Left ventricle myocardium inferior (tissue), 1 donor: ENCODE measurements around the gene ARHGEF33. TPM values are rescaled to one million over a fixed set of nuclear protein-coding genes. Genes with fewer than 3 reads are reported as not detected.

Experiments used
- DNase-seq: peaks from one replicate; pipeline ENCODE4 v3.0.0-alpha.2; 2020
- H3K27ac ChIP-seq: fragments of 200-600 bp; replicated peaks from 2 replicates; pipeline ENCODE4 v1.8.0; 2021
- H3K27me3 ChIP-seq: fragments of 200-600 bp; 2 replicates; pipeline ENCODE4 v1.8.0; 2021; ENCODE audit warnings: low read depth
- H3K36me3 ChIP-seq: fragments of 200-600 bp; 2 replicates; pipeline ENCODE4 v1.8.0; 2021
- H3K4me1 ChIP-seq: fragments of 200-600 bp; 2 replicates; pipeline ENCODE4 v1.8.0; 2021
- H3K4me3 ChIP-seq: fragments of 200-600 bp; 2 replicates; pipeline ENCODE4 v1.8.0; 2021; ENCODE audit warnings: mild to moderate bottlenecking, moderate library complexity
- H3K9me3 ChIP-seq: fragments of 200-600 bp; replicated peaks from 2 replicates; pipeline ENCODE4 v1.8.0; 2021
- intact Hi-C: fragments of 100-400 bp; cut with micrococcal nuclease; formaldehyde crosslinking; loops from one replicate; pipeline ENCODE4 v1.11.0; 2022
- total RNA-seq: library from RNA; stranded (reverse); fragmentation: NEBNext Ultra II Directional; extraction: Animal tissue kit (Norgen Biotek cat#: 25700); gene quantifications from one replicate; pipeline ENCODE4 v1.2.1, GENCODE V29; 2021
- TF ChIP-seq, protein P1 (sequence below): fragments of 200-600 bp; IDR thresholded peaks from 2 replicates; pipeline ENCODE4 v1.8.0; 2021; ENCODE audit warnings: antibody characterized with exemption, mild to moderate bottlenecking, borderline replicate concordance
- donor health status: DM: no; HTN: yes; CAD: no; lungs with severe emphysema.

The ARHGEF33 gene
- total RNA-seq, 1 donor from 2014 or later: 0.14 TPM

DNA sequence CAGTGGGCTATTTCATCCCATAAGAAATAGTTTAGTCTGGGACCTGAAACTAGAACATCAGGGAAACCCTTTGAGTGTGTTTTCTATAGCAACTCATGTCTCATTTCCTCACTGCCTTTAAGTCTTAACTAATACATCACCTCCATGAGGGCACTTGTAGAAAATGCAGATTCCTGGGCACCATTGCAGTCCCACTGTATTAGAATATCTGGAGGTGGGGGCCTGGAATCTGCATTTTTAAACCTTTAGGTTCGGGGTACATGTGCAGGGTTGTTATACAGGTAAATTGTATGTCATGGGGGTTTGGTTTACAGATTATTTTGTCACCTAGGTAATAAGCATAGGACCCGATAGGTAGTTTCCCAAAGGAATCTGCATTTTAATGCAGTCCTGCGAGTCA is 87.4 kb downstream of the ARHGEF33 start:
- Histone ChIP-seq H3K4me3 (no peak overlapping the region), H3K9me3 (no peaks in the 10 kb centered on the region), H3K4me1 (peaks cover 9% of the 10 kb centered on the region), H3K27me3 (no peaks in the 10 kb centered on the region), H3K27ac (no peak overlapping the region), H3K36me3 (no peaks in the 10 kb centered on the region)
- TF ChIP-seq, protein P1, sequence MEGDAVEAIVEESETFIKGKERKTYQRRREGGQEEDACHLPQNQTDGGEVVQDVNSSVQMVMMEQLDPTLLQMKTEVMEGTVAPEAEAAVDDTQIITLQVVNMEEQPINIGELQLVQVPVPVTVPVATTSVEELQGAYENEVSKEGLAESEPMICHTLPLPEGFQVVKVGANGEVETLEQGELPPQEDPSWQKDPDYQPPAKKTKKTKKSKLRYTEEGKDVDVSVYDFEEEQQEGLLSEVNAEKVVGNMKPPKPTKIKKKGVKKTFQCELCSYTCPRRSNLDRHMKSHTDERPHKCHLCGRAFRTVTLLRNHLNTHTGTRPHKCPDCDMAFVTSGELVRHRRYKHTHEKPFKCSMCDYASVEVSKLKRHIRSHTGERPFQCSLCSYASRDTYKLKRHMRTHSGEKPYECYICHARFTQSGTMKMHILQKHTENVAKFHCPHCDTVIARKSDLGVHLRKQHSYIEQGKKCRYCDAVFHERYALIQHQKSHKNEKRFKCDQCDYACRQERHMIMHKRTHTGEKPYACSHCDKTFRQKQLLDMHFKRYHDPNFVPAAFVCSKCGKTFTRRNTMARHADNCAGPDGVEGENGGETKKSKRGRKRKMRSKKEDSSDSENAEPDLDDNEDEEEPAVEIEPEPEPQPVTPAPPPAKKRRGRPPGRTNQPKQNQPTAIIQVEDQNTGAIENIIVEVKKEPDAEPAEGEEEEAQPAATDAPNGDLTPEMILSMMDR: no peak
- DNase-seq: no peak
- intact Hi-C loops: no loop called here

DNA sequence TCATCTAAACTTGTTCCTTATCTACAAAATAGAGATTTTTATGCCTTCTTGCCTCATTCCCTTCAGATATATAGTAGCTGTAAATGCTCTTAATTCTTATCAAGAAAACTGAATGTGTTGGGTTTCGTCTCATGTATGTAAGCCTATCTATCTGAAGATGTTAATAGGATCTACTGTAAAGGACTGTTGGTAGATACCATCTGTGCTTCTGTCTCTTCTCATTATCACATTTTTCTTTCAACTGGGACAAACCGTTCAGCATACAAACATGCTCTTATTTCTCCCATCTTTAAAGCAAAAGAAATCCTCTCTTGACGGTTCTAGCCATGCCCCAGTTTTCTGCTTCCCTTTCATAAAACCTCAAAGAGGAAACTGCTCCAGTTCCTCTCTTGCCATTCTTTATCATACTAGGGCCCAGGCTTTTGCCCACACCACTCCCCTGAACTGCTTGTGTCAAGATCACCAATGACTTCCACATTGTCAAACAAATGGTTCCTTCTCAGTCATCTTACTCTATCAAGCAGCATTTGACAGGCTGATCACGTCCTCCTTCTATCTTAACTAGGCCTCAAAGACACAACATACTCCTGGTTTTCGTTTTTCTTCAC is 88.7 kb downstream of the ARHGEF33 start:
- Histone ChIP-seq H3K27ac (no peak overlapping the region), H3K4me1 (peaks cover 5% of the 10 kb centered on the region), H3K36me3 (peaks cover 2% of the 10 kb centered on the region), H3K9me3 (no peaks in the 10 kb centered on the region), H3K4me3 (no peak overlapping the region), H3K27me3 (no peaks in the 10 kb centered on the region)
- TF ChIP-seq, protein P1: no peak
- DNase-seq: no peak
- intact Hi-C loops: no loop called here

DNA sequence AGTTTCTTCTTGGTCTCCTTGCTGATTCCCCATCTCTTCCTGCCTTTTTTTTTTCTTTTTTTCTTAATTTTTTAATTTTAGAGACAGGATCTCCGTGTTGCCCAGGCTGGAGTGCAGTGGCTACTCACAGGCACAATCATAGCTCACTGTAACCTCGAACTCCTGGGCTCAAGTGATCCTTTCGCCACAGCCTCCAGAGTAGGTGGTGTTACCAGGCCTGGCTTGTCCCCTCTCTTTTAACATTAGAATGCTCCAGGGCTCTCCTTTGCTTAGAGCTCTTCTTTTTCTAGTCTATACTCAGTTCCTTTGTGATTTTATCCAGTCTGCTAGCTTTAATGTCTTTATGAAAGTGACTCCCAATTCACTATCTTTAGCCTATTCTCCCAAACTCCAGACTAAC is 89.2 kb downstream of the ARHGEF33 start:
- intact Hi-C loops: no loop called here
- Histone ChIP-seq H3K36me3 (peaks cover 7% of the 10 kb centered on the region), H3K9me3 (no peaks in the 10 kb centered on the region), H3K4me3 (no peak overlapping the region), H3K27ac (no peak overlapping the region), H3K4me1 (peaks cover 5% of the 10 kb centered on the region), H3K27me3 (no peaks in the 10 kb centered on the region)
- DNase-seq: no peak
- TF ChIP-seq, protein P1: no peak

DNA sequence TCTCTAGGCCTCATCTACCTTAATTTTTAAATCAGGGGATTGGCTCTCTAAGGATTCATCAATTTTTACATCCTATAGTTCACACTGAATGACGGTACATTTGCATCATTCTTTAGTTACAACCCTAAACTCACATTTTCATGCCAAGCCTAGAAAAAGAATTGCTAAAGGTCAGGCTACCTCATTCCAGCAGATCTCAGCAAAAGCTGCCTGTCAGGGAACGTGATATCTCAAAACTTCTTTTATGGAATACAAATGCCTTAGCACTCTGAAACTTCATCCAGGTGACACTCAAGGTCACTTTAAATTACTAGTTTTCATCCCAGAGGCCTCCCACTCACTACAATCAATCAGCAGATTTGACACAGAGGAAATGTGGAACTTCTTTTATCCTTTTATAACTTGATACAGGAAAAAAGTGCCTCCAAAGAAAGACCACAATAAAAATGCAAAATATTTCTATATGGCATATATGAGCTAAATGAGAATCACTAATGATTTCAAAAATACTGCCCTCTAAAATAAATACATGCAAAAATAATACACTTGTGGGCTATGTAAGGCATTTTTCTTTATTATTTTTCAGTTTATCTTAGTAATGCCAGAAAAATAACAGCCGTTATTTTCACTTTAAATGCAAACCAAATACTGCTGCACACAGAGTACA is 91.5 kb downstream of the ARHGEF33 start:
- H3K4me3 ChIP-seq: no peak overlapping the region
- H3K9me3 ChIP-seq: no peaks in the 10 kb centered on the region
- H3K36me3 ChIP-seq: peaks cover 28% of the 10 kb centered on the region
- TF ChIP-seq, protein P1: no peak
- DNase-seq: no peak
- no peaks in the 10 kb centered on the region for H3K27me3 ChIP-seq
- intact Hi-C loops: no loop called here
- H3K4me1 ChIP-seq: no peaks in the 10 kb centered on the region
- no peak overlapping the region for H3K27ac ChIP-seq

DNA sequence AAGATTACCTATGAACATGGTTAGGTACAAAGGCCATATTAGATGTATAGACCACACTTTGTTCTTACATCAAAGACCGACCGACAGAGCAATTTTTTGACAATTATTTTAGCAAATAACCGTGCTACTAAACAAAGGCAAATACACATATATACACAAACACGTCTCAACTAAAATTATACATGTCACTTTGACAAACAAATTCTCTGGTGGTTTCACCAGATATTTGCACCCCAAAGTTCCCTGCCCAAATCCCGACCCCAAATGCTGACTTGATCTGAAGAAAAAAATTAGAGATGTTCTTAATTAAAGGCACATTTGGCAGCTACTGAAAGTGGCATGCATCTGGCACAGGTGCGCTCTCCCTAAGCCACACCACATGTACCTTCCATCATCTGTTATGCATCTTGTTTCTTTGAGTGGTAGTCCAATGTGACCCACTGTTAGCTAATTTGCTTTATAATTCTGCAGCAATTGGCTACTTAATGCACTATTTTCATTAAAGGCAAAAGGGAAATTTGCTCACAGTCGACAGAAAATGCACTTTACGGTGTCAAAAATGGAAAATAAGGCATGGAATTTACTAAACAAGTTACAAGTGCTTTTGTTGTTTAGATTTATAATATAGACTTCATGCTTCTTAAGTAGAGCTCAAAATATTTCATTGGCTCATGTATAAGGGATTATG is 92.1 kb downstream of the ARHGEF33 start:
- TF ChIP-seq, protein P1: no peak
- no peak overlapping the region for H3K27ac ChIP-seq
- no peaks in the 10 kb centered on the region for H3K4me1 ChIP-seq
- intact Hi-C loops: no loop called here
- H3K27me3 ChIP-seq: no peaks in the 10 kb centered on the region
- DNase-seq: no peak
- no peak overlapping the region for H3K4me3 ChIP-seq
- no peaks in the 10 kb centered on the region for H3K9me3 ChIP-seq
- H3K36me3 ChIP-seq: peaks cover 34% of the 10 kb centered on the region
